GM23338 (cell line): Measurements from ENCODE around the gene GSTP1. TPM values are rescaled to one million over a fixed set of nuclear protein-coding genes. Genes with fewer than 3 reads are reported as not detected.

Source experiments
- ATAC-seq: fragments of 200-7000 bp; cut with Tn5 transposase; 3 replicates; pipeline ENCODE4 v1.9.1; 2020
- DNase-seq: peaks from one replicate; pipeline ENCODE4 v3.0.0-alpha.2; 2015; ENCODE audit warnings: low spot score
- H2AFZ ChIP-seq: fragments of 200-600 bp; sonication (generic); 2 replicates; pipeline ENCODE4 v1.8.0; 2016; ENCODE audit warnings: antibody characterized with exemption, mild to moderate bottlenecking, moderate library complexity
- H3F3A ChIP-seq: fragments of 200-600 bp; sonication (generic); replicated peaks from 2 replicates; pipeline ENCODE4 v1.8.0; 2017; ENCODE audit warnings: antibody characterized with exemption, mixed run types, low read depth
- H3K27ac ChIP-seq: fragments of 200-600 bp; sonication (generic); 2 replicates; pipeline ENCODE4 v1.6.1; 2016; ENCODE audit warnings: low read depth
- H3K27me3 ChIP-seq: fragments of 200-600 bp; sonication (generic); 2 replicates; pipeline ENCODE4 v1.8.0; 2016; ENCODE audit warnings: mild to moderate bottlenecking, mixed run types, moderate library complexity; ENCODE audit not compliant: insufficient read depth
- H3K36me3 ChIP-seq: fragments of 200-600 bp; sonication (generic); 2 replicates; pipeline ENCODE4 v1.8.0; 2016; ENCODE audit warnings: mild to moderate bottlenecking; ENCODE audit not compliant: insufficient read depth
- H3K4me1 ChIP-seq: fragments of 200-600 bp; sonication (generic); 2 replicates; pipeline ENCODE4 v1.8.0; 2016; ENCODE audit warnings: mild to moderate bottlenecking, moderate library complexity; ENCODE audit not compliant: insufficient read depth
- H3K4me2 ChIP-seq: fragments of 200-600 bp; sonication (generic); 2 replicates; pipeline ENCODE4 v1.7.1; 2017; ENCODE audit warnings: mixed run types
- H3K4me3 ChIP-seq: fragments of 200-600 bp; sonication (generic); 2 replicates; pipeline ENCODE4 v1.6.1; 2016; ENCODE audit warnings: mixed run types
- H3K79me2 ChIP-seq: fragments of 200-600 bp; sonication (generic); replicated peaks from 2 replicates; pipeline ENCODE4 v1.8.0; 2017; ENCODE audit warnings: mild to moderate bottlenecking; ENCODE audit not compliant: insufficient read depth
- H3K9me2 ChIP-seq: fragments of 200-600 bp; sonication (generic); 2 replicates; pipeline ENCODE4 v1.8.0; 2017; ENCODE audit not compliant: insufficient read depth
- H4K20me1 ChIP-seq: fragments of 200-600 bp; sonication (generic); replicated peaks from 2 replicates; pipeline ENCODE4 v1.8.0; 2017; ENCODE audit warnings: mild to moderate bottlenecking; ENCODE audit not compliant: insufficient read depth
- H3K27ac Mint-ChIP-seq: 2 replicates; pipeline ENCODE4 v1.8.0; 2020; ENCODE audit warnings: inconsistent platforms, mild to moderate bottlenecking, moderate library complexity, mixed read lengths
- H3K27me3 Mint-ChIP-seq: 3 replicates; pipeline ENCODE4 v1.8.0; 2022; ENCODE audit warnings: low read depth, mild to moderate bottlenecking, moderate library complexity, mixed read lengths, inconsistent platforms; ENCODE audit not compliant: insufficient read depth, poor library complexity
- H3K36me3 Mint-ChIP-seq: 3 replicates; pipeline ENCODE4 v1.8.0; 2021; ENCODE audit warnings: low read depth, mild to moderate bottlenecking, inconsistent platforms, moderate library complexity, mixed read lengths
- H3K4me1 Mint-ChIP-seq: 3 replicates; pipeline ENCODE4 v1.8.0; 2020; ENCODE audit warnings: mild to moderate bottlenecking, inconsistent platforms, mixed read lengths
- H3K4me3 Mint-ChIP-seq: 3 replicates; pipeline ENCODE4 v1.8.0; 2021; ENCODE audit warnings: moderate library complexity, mild to moderate bottlenecking, inconsistent platforms, mixed read lengths
- H3K9me3 Mint-ChIP-seq: 3 replicates; pipeline ENCODE4 v1.8.0; 2020; ENCODE audit warnings: moderate library complexity, mild to moderate bottlenecking, inconsistent platforms, mixed read lengths
- JUNB ChIP-seq: IDR thresholded peaks from one replicate; pipeline ENCODE4 v1.6.1; 2016; ENCODE audit warnings: antibody characterized with exemption; ENCODE audit not compliant: unreplicated experiment
- POLR2AphosphoS5 ChIP-seq: IDR thresholded peaks from 2 replicates; pipeline ENCODE4 v1.6.1; 2016; ENCODE audit warnings: antibody characterized with exemption, low read depth
- STAT1 ChIP-seq: IDR thresholded peaks from one replicate; pipeline ENCODE4 v1.6.1; 2016; ENCODE audit warnings: antibody characterized with exemption; ENCODE audit not compliant: unreplicated experiment
- ZNF114 ChIP-seq: fragments of 250-450 bp; sonication (Bioruptor Pico); IDR thresholded peaks from 2 replicates; pipeline ENCODE4 v1.5.0; 2020; ENCODE audit warnings: mild to moderate bottlenecking, moderate library complexity
- ZNF462 ChIP-seq: fragments of 250-450 bp; sonication (Bioruptor Pico); IDR thresholded peaks from 2 replicates; pipeline ENCODE4 v1.5.0; 2020; ENCODE audit warnings: mild to moderate bottlenecking, moderate library complexity
- polyA plus RNA-seq: library from polyadenylated mRNA; unstranded; fragments of >200 nt; fragmentation: Nextera tagmentation; extraction: Ambion mirVana; gene quantifications from 2 replicates; pipeline ENCODE4 v1.2.1, GENCODE V29; 2016
- total RNA-seq: library from RNA; depleted of rRNA; stranded (reverse); fragments of >200 nt; shearing (Covaris generic); gene quantifications from 2 replicates; pipeline ENCODE4 v1.2.3, GENCODE V29; 2014
- TF ChIP-seq, protein P1 (sequence below), 2 experiments: fragments of 200-600 bp in 1 of 2; sonication (generic) in 1 of 2; conservative IDR thresholded peaks; 2 replicates each; pipeline versions ENCODE4 v1.5.1 to v1.6.1; 2016 to 2017; ENCODE audit warnings: antibody characterized with exemption in 2 of 2, low read depth in 2 of 2, mild to moderate bottlenecking in 2 of 2, moderate library complexity in 1 of 2
- TF ChIP-seq, protein P2 (sequence below): IDR thresholded peaks from 2 replicates; pipeline ENCODE4 v1.6.1; 2016; ENCODE audit warnings: antibody characterized with exemption
- TF ChIP-seq, protein P3 (sequence below): IDR thresholded peaks from one replicate; pipeline ENCODE4 v1.6.1; 2018; ENCODE audit warnings: antibody characterized with exemption; ENCODE audit not compliant: unreplicated experiment

The GSTP1 gene
- total and polyA plus RNA-seq, 2 experiments from 2014 or later = 1,776 to 1,881 TPM

DNA sequence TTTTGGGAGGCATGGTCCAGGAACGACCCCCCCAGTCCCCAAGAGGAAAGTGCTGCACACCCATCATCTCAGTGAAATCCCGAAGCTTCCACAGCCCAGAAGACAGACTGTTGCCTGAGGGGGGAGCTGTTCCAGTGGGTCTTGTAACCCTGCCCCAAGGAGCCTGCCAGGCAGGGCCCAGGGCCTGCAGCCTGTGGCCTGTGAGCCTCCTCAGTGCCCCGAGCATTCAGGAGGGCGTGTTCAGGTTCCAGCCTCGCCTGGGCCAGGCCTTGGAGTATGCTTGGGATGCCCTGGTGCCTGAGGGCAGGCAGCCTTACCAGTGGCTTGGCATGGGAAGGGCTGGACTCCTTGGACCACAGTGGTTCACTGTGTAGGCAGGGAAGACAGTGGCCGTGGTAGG lies 42.4 kb upstream of the GSTP1 start:
- Mint-ChIP-seq H3K9me3 (peaks cover 6% of the 10 kb centered on the region), H3K4me3 (no peak overlapping the region), H3K27ac (no peak overlapping the region), H3K36me3 (no peaks in the 10 kb centered on the region), H3K27me3 (peaks cover 3% of the 10 kb centered on the region), H3K4me1 (peaks cover 5% of the 10 kb centered on the region)
- no peaks in the 10 kb centered on the region for H4K20me1 ChIP-seq
- DNase-seq (no peak), ATAC-seq (peak; percentile 58)
- H2AFZ ChIP-seq = no peak overlapping the region
- no peaks in the 10 kb centered on the region for H3K79me2 ChIP-seq
- H3K4me2 ChIP-seq = no peak overlapping the region
- no peak overlapping the region for H3K27ac ChIP-seq
- H3K4me3 ChIP-seq = no peak overlapping the region
- H3F3A ChIP-seq = no peaks in the 10 kb centered on the region
- H3K36me3 ChIP-seq = no peaks in the 10 kb centered on the region
- no peaks in the 10 kb centered on the region; the same call in 1 of the 2 replicates for H3K9me2 ChIP-seq
- 0 out of 2 replicates have a peak, but pooled peaks cover 5% of the 10 kb centered on the region for H3K4me1 ChIP-seq
- H3K27me3 ChIP-seq = no peaks in the 10 kb centered on the region
- TF ChIP-seq JUNB = no peak
- TF ChIP-seq, protein P1, sequence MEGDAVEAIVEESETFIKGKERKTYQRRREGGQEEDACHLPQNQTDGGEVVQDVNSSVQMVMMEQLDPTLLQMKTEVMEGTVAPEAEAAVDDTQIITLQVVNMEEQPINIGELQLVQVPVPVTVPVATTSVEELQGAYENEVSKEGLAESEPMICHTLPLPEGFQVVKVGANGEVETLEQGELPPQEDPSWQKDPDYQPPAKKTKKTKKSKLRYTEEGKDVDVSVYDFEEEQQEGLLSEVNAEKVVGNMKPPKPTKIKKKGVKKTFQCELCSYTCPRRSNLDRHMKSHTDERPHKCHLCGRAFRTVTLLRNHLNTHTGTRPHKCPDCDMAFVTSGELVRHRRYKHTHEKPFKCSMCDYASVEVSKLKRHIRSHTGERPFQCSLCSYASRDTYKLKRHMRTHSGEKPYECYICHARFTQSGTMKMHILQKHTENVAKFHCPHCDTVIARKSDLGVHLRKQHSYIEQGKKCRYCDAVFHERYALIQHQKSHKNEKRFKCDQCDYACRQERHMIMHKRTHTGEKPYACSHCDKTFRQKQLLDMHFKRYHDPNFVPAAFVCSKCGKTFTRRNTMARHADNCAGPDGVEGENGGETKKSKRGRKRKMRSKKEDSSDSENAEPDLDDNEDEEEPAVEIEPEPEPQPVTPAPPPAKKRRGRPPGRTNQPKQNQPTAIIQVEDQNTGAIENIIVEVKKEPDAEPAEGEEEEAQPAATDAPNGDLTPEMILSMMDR (conservative IDR thresholded peaks at IDR 0.05; ENCODE audit: low read depth in 2 of 2) = peak; percentile 25 to 53; a peak in 3 of 4 replicates

DNA sequence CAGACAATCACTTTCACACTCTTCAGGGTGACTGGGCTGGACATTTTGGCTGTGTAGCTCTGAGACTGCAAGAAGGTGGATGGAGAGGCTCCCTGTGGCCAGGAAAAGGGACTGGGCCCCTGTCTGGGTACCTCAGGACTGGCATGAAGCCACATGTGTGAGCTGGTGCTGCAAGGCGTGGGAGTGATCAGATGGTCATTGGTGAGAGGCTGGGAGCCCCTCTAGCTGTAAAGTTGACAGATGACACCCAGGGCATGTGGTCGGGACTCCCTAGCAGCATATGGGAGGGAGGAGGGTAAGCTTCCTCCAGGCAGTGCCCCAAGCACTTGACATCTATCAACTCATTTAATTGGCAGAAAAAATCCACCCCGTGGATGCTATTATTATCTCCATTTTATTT lies 41.4 kb upstream of the GSTP1 start:
- no peaks in the 10 kb centered on the region for H3K36me3 Mint-ChIP-seq
- no peaks in the 10 kb centered on the region for H3K9me2 ChIP-seq
- H3K79me2 ChIP-seq = no peaks in the 10 kb centered on the region
- no peak for ATAC-seq
- peaks cover 5% of the 10 kb centered on the region for H3K4me1 Mint-ChIP-seq
- no peak overlapping the region; the same call in 1 of the 2 replicates for H2AFZ ChIP-seq
- H3K27ac Mint-ChIP-seq = no peak overlapping the region
- H3K27me3 ChIP-seq = no peaks in the 10 kb centered on the region
- no peak overlapping the region for H3K4me3 ChIP-seq
- no peak overlapping the region for H3K27ac ChIP-seq
- H3K36me3 ChIP-seq = no peaks in the 10 kb centered on the region
- H3K4me3 Mint-ChIP-seq = no peak overlapping the region
- H3K4me2 ChIP-seq = no peak overlapping the region
- H3F3A ChIP-seq = no peaks in the 10 kb centered on the region
- DNase-seq = no peak
- H4K20me1 ChIP-seq = no peaks in the 10 kb centered on the region
- 0 out of 2 replicates have a peak, but pooled peaks cover 5% of the 10 kb centered on the region for H3K4me1 ChIP-seq
- peaks cover 3% of the 10 kb centered on the region; the same call in 2 of the 3 replicates for H3K9me3 Mint-ChIP-seq
- H3K27me3 Mint-ChIP-seq = peaks cover 3% of the 10 kb centered on the region
- TF ChIP-seq ZNF114 (CRISPR knock-in tag) (no peak), POLR2AphosphoS5 (no peak), STAT1 (no peak), ZNF462 (no peak)
- TF ChIP-seq, protein P2, sequence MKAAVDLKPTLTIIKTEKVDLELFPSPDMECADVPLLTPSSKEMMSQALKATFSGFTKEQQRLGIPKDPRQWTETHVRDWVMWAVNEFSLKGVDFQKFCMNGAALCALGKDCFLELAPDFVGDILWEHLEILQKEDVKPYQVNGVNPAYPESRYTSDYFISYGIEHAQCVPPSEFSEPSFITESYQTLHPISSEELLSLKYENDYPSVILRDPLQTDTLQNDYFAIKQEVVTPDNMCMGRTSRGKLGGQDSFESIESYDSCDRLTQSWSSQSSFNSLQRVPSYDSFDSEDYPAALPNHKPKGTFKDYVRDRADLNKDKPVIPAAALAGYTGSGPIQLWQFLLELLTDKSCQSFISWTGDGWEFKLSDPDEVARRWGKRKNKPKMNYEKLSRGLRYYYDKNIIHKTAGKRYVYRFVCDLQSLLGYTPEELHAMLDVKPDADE = no peak
- TF ChIP-seq, protein P3, sequence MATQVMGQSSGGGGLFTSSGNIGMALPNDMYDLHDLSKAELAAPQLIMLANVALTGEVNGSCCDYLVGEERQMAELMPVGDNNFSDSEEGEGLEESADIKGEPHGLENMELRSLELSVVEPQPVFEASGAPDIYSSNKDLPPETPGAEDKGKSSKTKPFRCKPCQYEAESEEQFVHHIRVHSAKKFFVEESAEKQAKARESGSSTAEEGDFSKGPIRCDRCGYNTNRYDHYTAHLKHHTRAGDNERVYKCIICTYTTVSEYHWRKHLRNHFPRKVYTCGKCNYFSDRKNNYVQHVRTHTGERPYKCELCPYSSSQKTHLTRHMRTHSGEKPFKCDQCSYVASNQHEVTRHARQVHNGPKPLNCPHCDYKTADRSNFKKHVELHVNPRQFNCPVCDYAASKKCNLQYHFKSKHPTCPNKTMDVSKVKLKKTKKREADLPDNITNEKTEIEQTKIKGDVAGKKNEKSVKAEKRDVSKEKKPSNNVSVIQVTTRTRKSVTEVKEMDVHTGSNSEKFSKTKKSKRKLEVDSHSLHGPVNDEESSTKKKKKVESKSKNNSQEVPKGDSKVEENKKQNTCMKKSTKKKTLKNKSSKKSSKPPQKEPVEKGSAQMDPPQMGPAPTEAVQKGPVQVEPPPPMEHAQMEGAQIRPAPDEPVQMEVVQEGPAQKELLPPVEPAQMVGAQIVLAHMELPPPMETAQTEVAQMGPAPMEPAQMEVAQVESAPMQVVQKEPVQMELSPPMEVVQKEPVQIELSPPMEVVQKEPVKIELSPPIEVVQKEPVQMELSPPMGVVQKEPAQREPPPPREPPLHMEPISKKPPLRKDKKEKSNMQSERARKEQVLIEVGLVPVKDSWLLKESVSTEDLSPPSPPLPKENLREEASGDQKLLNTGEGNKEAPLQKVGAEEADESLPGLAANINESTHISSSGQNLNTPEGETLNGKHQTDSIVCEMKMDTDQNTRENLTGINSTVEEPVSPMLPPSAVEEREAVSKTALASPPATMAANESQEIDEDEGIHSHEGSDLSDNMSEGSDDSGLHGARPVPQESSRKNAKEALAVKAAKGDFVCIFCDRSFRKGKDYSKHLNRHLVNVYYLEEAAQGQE = no peak
